Measurements from ENCODE around the gene TMEM63C. TPM values are rescaled to one million over a fixed set of nuclear protein-coding genes. Genes with fewer than 3 reads are reported as not detected.

TMEM63C gene
- total and polyA plus RNA-seq, 2 donors (not counting 1 experiment from before 2014, with no cell fraction given), result 0.63 to 3.2 TPM

DNA sequence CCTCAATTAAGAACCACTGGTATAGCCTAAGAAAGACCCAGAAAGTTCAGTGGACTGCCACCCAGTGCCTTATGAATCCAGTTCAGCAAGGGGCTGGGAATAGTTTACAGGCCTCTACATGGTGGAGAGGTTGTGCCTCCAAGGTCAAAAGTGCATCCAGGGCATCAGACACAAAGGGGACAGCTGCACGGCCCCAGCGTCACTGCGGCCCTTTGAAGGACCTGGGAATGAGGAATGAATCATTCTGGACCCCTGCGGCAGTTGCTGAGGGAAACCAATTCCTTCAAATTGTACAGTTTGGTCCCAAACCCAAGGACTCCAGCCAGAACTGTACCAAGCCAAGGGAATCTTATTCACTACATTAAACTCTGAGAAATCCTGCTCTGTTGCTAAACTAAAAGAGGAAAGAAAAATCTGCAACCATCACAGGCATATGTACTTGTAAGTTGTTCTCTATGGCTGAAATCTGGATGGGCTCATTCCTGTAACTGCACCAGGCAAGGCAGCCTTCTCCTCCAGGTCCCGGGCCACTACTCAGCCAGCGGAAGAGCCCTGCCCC, 100.3 kb downstream of the TMEM63C start:
- Histone ChIP-seq H3K9me3 (ENCODE audit: control extremely low read depth in 1 of 3, control insufficient read depth in 2 of 3, insufficient read depth in 1 of 3, low read length in 2 of 3) (no peaks in the 10 kb centered on the region), H3K4me2 (replicated peaks; ENCODE audit: low read depth, low read length, poor library complexity, severe bottlenecking) (no peak overlapping the region), H3K4me3 (ENCODE audit: control extremely low read depth in 1 of 5, extremely low read depth in 1 of 5, insufficient read depth in 1 of 5, low read depth in 2 of 5, low read length in 4 of 5) (no peak overlapping the region), H3K9ac (ENCODE audit: low read length) (no peak overlapping the region), H3K4me1 (ENCODE audit: control insufficient read depth in 2 of 2, insufficient read depth in 2 of 2, low read length in 2 of 2) (no peaks in the 10 kb centered on the region), H3K79me2 (ENCODE audit: control insufficient read depth, insufficient read depth, low read length) (no peaks in the 10 kb centered on the region), H3K27ac (ENCODE audit: low read length in 2 of 2) (no peak overlapping the region), H2AFZ (ENCODE audit: insufficient read depth, low read depth, low read length, poor library complexity, severe bottlenecking) (no peak overlapping the region), H3K36me3 (replicated peaks in 1 of 2; ENCODE audit: control extremely low read depth in 1 of 2, control insufficient read depth in 1 of 2, extremely low read depth in 1 of 2, insufficient read depth in 2 of 2, low read length in 1 of 2) (peaks cover 2 to 22% of the 10 kb centered on the region in 2 experiments), H4K20me1 (ENCODE audit: control insufficient read depth, insufficient read depth, low read length, poor library complexity, severe bottlenecking) (no peaks in the 10 kb centered on the region), H3K27me3 (replicated peaks in 1 of 4; ENCODE audit: control extremely low read depth in 1 of 4, control insufficient read depth in 3 of 4, insufficient read depth in 4 of 4, low read length in 3 of 4) (no peaks in the 10 kb centered on the region)
- ATAC-seq (ENCODE audit: low read depth) (no peak), DNase-seq (no peak)
- Mint-ChIP-seq H3K9me3 (ENCODE audit: insufficient read depth) (no peaks in the 10 kb centered on the region), H3K4me3 (no peak overlapping the region), H3K27me3 (no peaks in the 10 kb centered on the region), H3K4me1 (no peaks in the 10 kb centered on the region), H3K27ac (no peak overlapping the region)
- ChIA-PET POLR2A (no interaction called here), CTCF (no interaction called here)
- intact Hi-C loops (cut with micrococcal nuclease), result no loop called here
- TF ChIP-seq, protein P1, sequence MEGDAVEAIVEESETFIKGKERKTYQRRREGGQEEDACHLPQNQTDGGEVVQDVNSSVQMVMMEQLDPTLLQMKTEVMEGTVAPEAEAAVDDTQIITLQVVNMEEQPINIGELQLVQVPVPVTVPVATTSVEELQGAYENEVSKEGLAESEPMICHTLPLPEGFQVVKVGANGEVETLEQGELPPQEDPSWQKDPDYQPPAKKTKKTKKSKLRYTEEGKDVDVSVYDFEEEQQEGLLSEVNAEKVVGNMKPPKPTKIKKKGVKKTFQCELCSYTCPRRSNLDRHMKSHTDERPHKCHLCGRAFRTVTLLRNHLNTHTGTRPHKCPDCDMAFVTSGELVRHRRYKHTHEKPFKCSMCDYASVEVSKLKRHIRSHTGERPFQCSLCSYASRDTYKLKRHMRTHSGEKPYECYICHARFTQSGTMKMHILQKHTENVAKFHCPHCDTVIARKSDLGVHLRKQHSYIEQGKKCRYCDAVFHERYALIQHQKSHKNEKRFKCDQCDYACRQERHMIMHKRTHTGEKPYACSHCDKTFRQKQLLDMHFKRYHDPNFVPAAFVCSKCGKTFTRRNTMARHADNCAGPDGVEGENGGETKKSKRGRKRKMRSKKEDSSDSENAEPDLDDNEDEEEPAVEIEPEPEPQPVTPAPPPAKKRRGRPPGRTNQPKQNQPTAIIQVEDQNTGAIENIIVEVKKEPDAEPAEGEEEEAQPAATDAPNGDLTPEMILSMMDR (IDR thresholded peaks at IDR 0.05), result no peak
- TF ChIP-seq EZH2 (IDR thresholded peaks at IDR 0.05; ENCODE audit: borderline replicate concordance, insufficient read depth, low read depth, low read length, poor library complexity, severe bottlenecking), result no peak
- 97% methylated on average over 5 of the region's 6 CpGs for WGBS (ENCODE audit: insufficient coverage)

DNA sequence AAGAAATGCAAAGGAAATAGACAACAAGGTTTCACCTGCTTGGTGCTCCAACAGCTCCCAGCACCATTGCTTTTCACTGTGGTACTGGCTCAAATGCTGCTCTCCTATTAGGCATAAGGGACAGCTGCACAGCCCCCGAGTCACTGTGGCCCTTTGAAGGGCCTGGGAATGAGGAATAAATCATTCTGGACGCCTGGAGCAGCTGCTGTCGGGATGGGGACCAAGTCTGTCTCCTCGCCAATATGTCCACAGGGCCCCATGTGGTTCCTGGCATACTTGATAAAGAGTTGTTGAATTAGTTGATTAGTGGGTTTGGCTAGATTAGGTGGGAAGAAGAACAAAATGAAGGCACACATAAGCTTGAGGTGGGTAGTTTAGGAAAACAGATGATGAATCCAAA, 102.5 kb downstream of the TMEM63C start:
- 93% methylated on average over 4 of the region's 4 CpGs for WGBS (ENCODE audit: insufficient coverage)
- Histone ChIP-seq H3K4me3 (ENCODE audit: control extremely low read depth in 1 of 5, extremely low read depth in 1 of 5, insufficient read depth in 1 of 5, low read depth in 2 of 5, low read length in 4 of 5) (no peak overlapping the region), H3K9ac (ENCODE audit: low read length) (no peak overlapping the region), H4K20me1 (ENCODE audit: control insufficient read depth, insufficient read depth, low read length, poor library complexity, severe bottlenecking) (no peaks in the 10 kb centered on the region), H3K27ac (ENCODE audit: low read length in 2 of 2) (no peak overlapping the region), H3K4me1 (ENCODE audit: control insufficient read depth in 2 of 2, insufficient read depth in 2 of 2, low read length in 2 of 2) (no peaks in the 10 kb centered on the region), H3K9me3 (ENCODE audit: control extremely low read depth in 1 of 3, control insufficient read depth in 2 of 3, insufficient read depth in 1 of 3, low read length in 2 of 3) (no peaks in the 10 kb centered on the region), H3K79me2 (ENCODE audit: control insufficient read depth, insufficient read depth, low read length) (no peaks in the 10 kb centered on the region), H3K4me2 (replicated peaks; ENCODE audit: low read depth, low read length, poor library complexity, severe bottlenecking) (no peak overlapping the region), H3K27me3 (replicated peaks in 1 of 4; ENCODE audit: control extremely low read depth in 1 of 4, control insufficient read depth in 3 of 4, insufficient read depth in 4 of 4, low read length in 3 of 4) (no peaks in the 10 kb centered on the region), H3K36me3 (replicated peaks in 1 of 2; ENCODE audit: control extremely low read depth in 1 of 2, control insufficient read depth in 1 of 2, extremely low read depth in 1 of 2, insufficient read depth in 2 of 2, low read length in 1 of 2) (peaks cover 0 to 22% of the 10 kb centered on the region in 2 experiments), H2AFZ (ENCODE audit: insufficient read depth, low read depth, low read length, poor library complexity, severe bottlenecking) (no peak overlapping the region)
- DNase-seq (no peak), ATAC-seq (ENCODE audit: low read depth) (no peak)
- Mint-ChIP-seq H3K4me1 (no peaks in the 10 kb centered on the region), H3K4me3 (no peak overlapping the region), H3K27ac (no peak overlapping the region), H3K27me3 (no peaks in the 10 kb centered on the region), H3K9me3 (ENCODE audit: insufficient read depth) (no peaks in the 10 kb centered on the region)
- intact Hi-C loops (cut with micrococcal nuclease), result no loop called here
- CTCF ChIA-PET, result interaction anchor here (1.2 kb wide), 1 partner anchor 17 kb away, joined by 4 read pairs; no protein-coding TSS in a partner anchor
- TF ChIP-seq, protein P1 (IDR thresholded peaks at IDR 0.05), result no peak
- TF ChIP-seq EZH2 (IDR thresholded peaks at IDR 0.05; ENCODE audit: borderline replicate concordance, insufficient read depth, low read depth, low read length, poor library complexity, severe bottlenecking), result no peak
- POLR2A ChIA-PET, result no interaction called here
